CD4-positive, alpha-beta T cell (primary cell): ENCODE measurements around the gene MORN5. TPM values are rescaled to one million over a fixed set of nuclear protein-coding genes. Genes with fewer than 3 reads are reported as not detected.

Experiments
- ATAC-seq: fragments of 200-7000 bp; cut with Tn5 transposase; one replicate; pipeline ENCODE4 v1.10.0; 2022; ENCODE audit warnings: mild to moderate bottlenecking; ENCODE audit not compliant: poor library complexity
- CTCF ChIA-PET: fragments of 350-600 bp; sonication (Branson Sonifier 250); formaldehyde crosslinking; loops from one replicate; lab custom pipeline; 2021; ENCODE audit warnings: antibody characterized with exemption, inconsistent platforms; lab: Charles Lee
- POLR2A ChIA-PET: fragments of 350-600 bp; sonication (Branson Sonifier 250); formaldehyde crosslinking; loops from one replicate; lab custom pipeline; 2021; ENCODE audit warnings: antibody characterized with exemption, inconsistent platforms; lab: Charles Lee
- DNase-seq, 14 experiments: peaks; one replicate each; pipeline ENCODE4 v3.0.0-alpha.2; 2013 to 2020; ENCODE audit warnings: mixed read lengths in 2 of 14
- H3K27ac ChIP-seq, 2 donors: one replicate each; pipeline versions ENCODE4 v1.5.1 to v1.7.0; 2013; ENCODE audit warnings: low read length in 2 of 2, low read depth in 1 of 2, mild to moderate bottlenecking in 1 of 2
- H3K27me3 ChIP-seq, 2 experiments: 1 replicate in 1 of 2; 2 replicates in 1 of 2; pipeline versions ENCODE4 v1.6.1 to v1.7.0; 2013; ENCODE audit warnings: low read length in 2 of 2, control low read depth in 1 of 2, mild to moderate bottlenecking in 1 of 2, moderate library complexity in 1 of 2; ENCODE audit not compliant: insufficient read depth in 2 of 2, control insufficient read depth in 1 of 2
- H3K36me3 ChIP-seq: one replicate; pipeline ENCODE4 v1.6.1; 2013; ENCODE audit warnings: low read length, control low read depth; ENCODE audit not compliant: insufficient read depth
- H3K4me1 ChIP-seq: one replicate; pipeline ENCODE4 v1.6.1; 2013; ENCODE audit warnings: low read length, control low read depth; ENCODE audit not compliant: insufficient read depth
- H3K4me3 ChIP-seq: one replicate; pipeline ENCODE4 v1.5.1; 2013; ENCODE audit warnings: mild to moderate bottlenecking, low read length, moderate library complexity
- H3K9me3 ChIP-seq, 2 experiments: 1 replicate in 1 of 2; 2 replicates in 1 of 2; pipeline versions ENCODE4 v1.6.1 to v1.7.0; 2013; ENCODE audit warnings: low read length in 2 of 2, mild to moderate bottlenecking in 2 of 2, control low read depth in 1 of 2, moderate library complexity in 1 of 2; ENCODE audit not compliant: control insufficient read depth in 1 of 2, insufficient read depth in 1 of 2
- H3K27ac Mint-ChIP-seq: one replicate; pipeline ENCODE4 v1.8.0; 2020; ENCODE audit warnings: mixed read lengths
- H3K27me3 Mint-ChIP-seq: one replicate; pipeline ENCODE4 v1.8.0; 2021; ENCODE audit warnings: mixed read lengths
- H3K36me3 Mint-ChIP-seq: one replicate; pipeline ENCODE4 v1.8.0; 2021; ENCODE audit warnings: low read depth, mixed read lengths
- H3K4me1 Mint-ChIP-seq: one replicate; pipeline ENCODE4 v1.8.0; 2021; ENCODE audit warnings: low read depth, mixed read lengths
- H3K4me3 Mint-ChIP-seq: one replicate; pipeline ENCODE4 v1.8.0; 2020; ENCODE audit warnings: mild to moderate bottlenecking, mixed read lengths
- H3K9me3 Mint-ChIP-seq: one replicate; pipeline ENCODE4 v1.8.0; 2020; ENCODE audit warnings: mixed read lengths
- intact Hi-C, 2 experiments: fragments of 100-400 bp; cut with DNase I in 1 of 2; cut with micrococcal nuclease in 1 of 2; formaldehyde crosslinking; loops; one replicate each; pipeline versions ENCODE4 v1.15.1 to v1.9.0; 2023 to 2025; cut with DNase I, micrococcal nuclease
- total RNA-seq, 174 experiments: library from RNA in 2 of 174; stranded (reverse) in 2 of 174; gene quantifications; one replicate each; pipeline ENCODE4 v1.2.3 and lab custom pipeline; 2021 to 2026
- TF ChIP-seq, protein P1 (sequence below): fragments of 200-600 bp; IDR thresholded peaks from one replicate; pipeline ENCODE4 v1.8.0; 2022; ENCODE audit warnings: antibody characterized with exemption, mild to moderate bottlenecking

Gene MORN5
- total RNA-seq, 2 experiments from 2014 or later = not detected

DNA sequence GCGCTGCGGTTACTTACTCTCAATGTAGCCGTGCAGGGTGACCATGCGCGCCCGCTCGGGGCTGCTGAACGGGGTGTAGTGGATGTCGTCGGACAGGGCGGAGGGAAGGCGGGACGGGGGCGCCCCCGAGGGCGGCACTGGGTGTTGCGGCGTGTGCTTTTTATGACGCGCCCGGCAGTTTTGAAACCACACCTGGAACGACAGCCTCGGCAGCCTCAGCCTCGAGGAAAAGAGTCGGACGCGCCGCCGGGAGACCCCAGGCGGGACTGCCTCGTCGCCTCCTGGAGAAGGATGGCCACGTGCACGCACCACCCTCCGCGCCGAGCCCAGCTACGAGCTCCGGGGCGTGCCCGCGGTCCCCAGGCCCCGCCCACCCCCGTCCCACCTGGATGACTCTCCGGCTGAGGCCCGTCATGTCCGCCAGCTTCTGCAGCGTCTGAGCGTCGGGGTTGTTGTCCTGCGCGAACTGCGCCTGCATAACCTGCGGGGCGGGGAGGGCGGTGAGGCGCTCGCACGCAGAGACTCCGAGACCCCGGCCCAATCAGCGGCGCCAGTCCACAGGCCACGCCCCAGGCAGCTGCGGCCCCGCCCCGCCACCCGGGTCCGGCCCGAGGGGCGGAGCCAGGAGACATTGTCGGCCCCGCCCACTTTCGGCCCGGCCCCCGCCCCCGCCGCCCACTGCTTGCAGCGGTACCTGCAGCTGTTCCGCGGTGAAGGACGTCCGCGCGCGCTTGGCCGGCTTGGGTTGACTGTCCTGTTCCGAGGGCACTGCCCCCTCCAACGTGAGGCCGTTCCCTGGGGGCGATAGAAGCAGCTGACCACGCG lies 54.1 kb downstream of the MORN5 start:
- Mint-ChIP-seq H3K27ac (no peak overlapping the region), H3K27me3 (peaks cover 89% of the 10 kb centered on the region), H3K4me3 (peak overlapping the region; percentile 39), H3K36me3 (no peaks in the 10 kb centered on the region), H3K4me1 (peaks cover 12% of the 10 kb centered on the region), H3K9me3 (no peaks in the 10 kb centered on the region)
- ChIA-PET POLR2A (interaction anchor here (1.2 kb wide), 1 partner anchor 51 kb away, joined by 5 read pairs; the partner anchor contains the start of genes MRRF and RBM18), CTCF (no interaction called here)
- DNase-seq (peak; percentile 2 to 76 (median 38)), ATAC-seq (peak; percentile 79)
- TF ChIP-seq, protein P1, sequence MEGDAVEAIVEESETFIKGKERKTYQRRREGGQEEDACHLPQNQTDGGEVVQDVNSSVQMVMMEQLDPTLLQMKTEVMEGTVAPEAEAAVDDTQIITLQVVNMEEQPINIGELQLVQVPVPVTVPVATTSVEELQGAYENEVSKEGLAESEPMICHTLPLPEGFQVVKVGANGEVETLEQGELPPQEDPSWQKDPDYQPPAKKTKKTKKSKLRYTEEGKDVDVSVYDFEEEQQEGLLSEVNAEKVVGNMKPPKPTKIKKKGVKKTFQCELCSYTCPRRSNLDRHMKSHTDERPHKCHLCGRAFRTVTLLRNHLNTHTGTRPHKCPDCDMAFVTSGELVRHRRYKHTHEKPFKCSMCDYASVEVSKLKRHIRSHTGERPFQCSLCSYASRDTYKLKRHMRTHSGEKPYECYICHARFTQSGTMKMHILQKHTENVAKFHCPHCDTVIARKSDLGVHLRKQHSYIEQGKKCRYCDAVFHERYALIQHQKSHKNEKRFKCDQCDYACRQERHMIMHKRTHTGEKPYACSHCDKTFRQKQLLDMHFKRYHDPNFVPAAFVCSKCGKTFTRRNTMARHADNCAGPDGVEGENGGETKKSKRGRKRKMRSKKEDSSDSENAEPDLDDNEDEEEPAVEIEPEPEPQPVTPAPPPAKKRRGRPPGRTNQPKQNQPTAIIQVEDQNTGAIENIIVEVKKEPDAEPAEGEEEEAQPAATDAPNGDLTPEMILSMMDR = no peak
- intact Hi-C loops = no loop called here
- Histone ChIP-seq H3K4me1 (peaks cover 15% of the 10 kb centered on the region), H3K4me3 (peak overlapping the region; percentile 36), H3K27me3 (peaks cover 52 to 77% of the 10 kb centered on the region in 2 experiments), H3K36me3 (no peaks in the 10 kb centered on the region), H3K9me3 (peaks cover 0 to 16% of the 10 kb centered on the region in 2 experiments), H3K27ac (no peak overlapping the region)

- ATAC-seq (no peak), DNase-seq (no peak)
- Mint-ChIP-seq H3K9me3 (no peaks in the 10 kb centered on the region), H3K27ac (no peak overlapping the region), H3K4me1 (peaks cover 19% of the 10 kb centered on the region), H3K27me3 (peaks cover 90% of the 10 kb centered on the region), H3K36me3 (no peaks in the 10 kb centered on the region), H3K4me3 (peak overlapping the region; percentile 70)
- POLR2A ChIA-PET = interaction anchor here (1.2 kb wide), 1 partner anchor 51 kb away, joined by 5 read pairs; the partner anchor contains the start of genes MRRF and RBM18
- no peak overlapping the region for H3K4me3 ChIP-seq
- no peaks in the 10 kb centered on the region for H3K36me3 ChIP-seq
- peaks cover 22% of the 10 kb centered on the region for H3K4me1 ChIP-seq
- TF ChIP-seq, protein P1 = no peak
- H3K27ac ChIP-seq = no peak overlapping the region
- CTCF ChIA-PET = no interaction called here
- peaks cover 57 to 76% of the 10 kb centered on the region in 2 experiments for H3K27me3 ChIP-seq
- intact Hi-C loops = no loop called here
- peaks cover 0 to 23% of the 10 kb centered on the region in 2 experiments for H3K9me3 ChIP-seq
These were observed 54.8 kb downstream of the MORN5 start for GRCh38 chr9:122214507-122214906.

- DNase-seq = no peak
- intact Hi-C loops = no loop called here
- CTCF ChIA-PET = no interaction called here
These were observed 56.0 kb downstream of the MORN5 start for GRCh38 chr9:122215663-122216062.

More at GRCh38 chr9:122215663-122216062, 56.0 kb downstream of the MORN5 start:
- Histone ChIP-seq H3K9me3 (peaks cover 0 to 34% of the 10 kb centered on the region in 2 experiments), H3K27ac (no peak overlapping the region), H3K36me3 (no peaks in the 10 kb centered on the region), H3K4me3 (no peak overlapping the region), H3K27me3 (peaks cover 67 to 81% of the 10 kb centered on the region in 2 experiments), H3K4me1 (peaks cover 33% of the 10 kb centered on the region)
- H3K27ac Mint-ChIP-seq = no peak overlapping the region
- no peak for ATAC-seq
- POLR2A ChIA-PET = no interaction called here
- H3K4me1 Mint-ChIP-seq = peaks cover 28% of the 10 kb centered on the region
- peak overlapping the region; percentile 25 for H3K4me3 Mint-ChIP-seq
- H3K36me3 Mint-ChIP-seq = no peaks in the 10 kb centered on the region
- H3K27me3 Mint-ChIP-seq = peaks cover 94% of the 10 kb centered on the region
- no peaks in the 10 kb centered on the region for H3K9me3 Mint-ChIP-seq
- TF ChIP-seq, protein P1 = no peak
